ENCODE results near the gene SLC6A13. TPM values are rescaled to one million over a fixed set of nuclear protein-coding genes. Genes with fewer than 3 reads are reported as not detected.

SLC6A13 gene
- total RNA-seq, 4 donors from 2014 or later = not detected

- Histone ChIP-seq H3K9me3 (no peaks in the 10 kb centered on the region), H3K4me1 (no peaks in the 10 kb centered on the region), H3K27me3 (peaks cover 0 to 50% (median 3%) of the 10 kb centered on the region in 4 donors), H3K4me3 (no peak overlapping the region), H3K27ac (replicated peaks in 1 of 4) (no peak overlapping the region), H3K36me3 (no peaks in the 10 kb centered on the region)
- 84% methylated on average over 9 of the region's 9 CpGs for WGBS
- intact Hi-C loops (cut with DNase I) = no loop called here
- TF ChIP-seq EP300 (IDR thresholded peaks at IDR 0.05) = no peak
- TF ChIP-seq, protein P1, sequence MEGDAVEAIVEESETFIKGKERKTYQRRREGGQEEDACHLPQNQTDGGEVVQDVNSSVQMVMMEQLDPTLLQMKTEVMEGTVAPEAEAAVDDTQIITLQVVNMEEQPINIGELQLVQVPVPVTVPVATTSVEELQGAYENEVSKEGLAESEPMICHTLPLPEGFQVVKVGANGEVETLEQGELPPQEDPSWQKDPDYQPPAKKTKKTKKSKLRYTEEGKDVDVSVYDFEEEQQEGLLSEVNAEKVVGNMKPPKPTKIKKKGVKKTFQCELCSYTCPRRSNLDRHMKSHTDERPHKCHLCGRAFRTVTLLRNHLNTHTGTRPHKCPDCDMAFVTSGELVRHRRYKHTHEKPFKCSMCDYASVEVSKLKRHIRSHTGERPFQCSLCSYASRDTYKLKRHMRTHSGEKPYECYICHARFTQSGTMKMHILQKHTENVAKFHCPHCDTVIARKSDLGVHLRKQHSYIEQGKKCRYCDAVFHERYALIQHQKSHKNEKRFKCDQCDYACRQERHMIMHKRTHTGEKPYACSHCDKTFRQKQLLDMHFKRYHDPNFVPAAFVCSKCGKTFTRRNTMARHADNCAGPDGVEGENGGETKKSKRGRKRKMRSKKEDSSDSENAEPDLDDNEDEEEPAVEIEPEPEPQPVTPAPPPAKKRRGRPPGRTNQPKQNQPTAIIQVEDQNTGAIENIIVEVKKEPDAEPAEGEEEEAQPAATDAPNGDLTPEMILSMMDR (IDR thresholded peaks at IDR 0.05) = no peak
- no peak for TF ChIP-seq POLR2AphosphoS5 (IDR thresholded peaks at IDR 0.05)
- no peak for TF ChIP-seq POLR2A (IDR thresholded peaks at IDR 0.05; ENCODE audit: low read depth)
- DNase-seq (ENCODE audit: extremely low spot score) = peak; percentile 68
Measured at GRCh38 chr12:254912-255311, 7.7 kb downstream of the SLC6A13 start.

DNA sequence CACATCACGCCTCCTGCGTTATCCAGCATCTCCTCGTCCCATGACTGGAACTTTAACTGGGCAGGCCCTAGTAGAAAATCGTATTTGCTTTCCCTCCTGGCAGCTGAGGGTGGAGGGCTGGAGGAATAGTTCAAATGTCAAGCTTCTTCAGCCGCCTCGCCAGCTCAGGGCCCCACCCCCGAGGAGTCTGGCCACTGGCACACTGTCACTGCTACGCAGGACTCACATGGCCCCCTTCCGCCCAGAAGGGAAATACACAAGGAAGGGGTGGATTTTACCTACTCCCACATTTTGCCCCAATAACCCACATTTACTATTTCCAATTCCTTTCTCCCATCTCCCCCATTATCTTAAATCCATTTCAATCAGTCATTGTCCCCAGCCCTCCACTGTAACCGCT lies 8.6 kb downstream of the SLC6A13 start:
- no peak for TF ChIP-seq POLR2A (IDR thresholded peaks at IDR 0.05; ENCODE audit: low read depth)
- TF ChIP-seq, protein P1 (IDR thresholded peaks at IDR 0.05) = no peak
- no peak for TF ChIP-seq POLR2AphosphoS5 (IDR thresholded peaks at IDR 0.05)
- TF ChIP-seq EP300 (IDR thresholded peaks at IDR 0.05) = no peak
- peak; percentile 64 for DNase-seq (ENCODE audit: extremely low spot score)
- H3K4me1 ChIP-seq = no peaks in the 10 kb centered on the region
- intact Hi-C loops (cut with DNase I) = no loop called here
- 78% methylated on average over 10 of the region's 10 CpGs for WGBS
- H3K9me3 ChIP-seq = no peaks in the 10 kb centered on the region
- no peak overlapping the region for H3K27ac ChIP-seq (replicated peaks in 1 of 4)
- no peak overlapping the region for H3K4me3 ChIP-seq
- H3K36me3 ChIP-seq = no peaks in the 10 kb centered on the region
- peaks cover 0 to 43% (median 0%) of the 10 kb centered on the region in 4 donors for H3K27me3 ChIP-seq

GRCh38 chr12:253116-253831 lies 9.4 kb downstream of the SLC6A13 start:
- H3K4me3 ChIP-seq = no peak overlapping the region
- DNase-seq (ENCODE audit: extremely low spot score) = peak; percentile 91
- H3K27me3 ChIP-seq = peaks cover 0 to 38% (median 0%) of the 10 kb centered on the region in 4 donors
- WGBS = 84% methylated on average over 12 of the region's 12 CpGs
- no peaks in the 10 kb centered on the region for H3K4me1 ChIP-seq
- TF ChIP-seq POLR2A (IDR thresholded peaks at IDR 0.05; ENCODE audit: low read depth) (no peak), POLR2AphosphoS5 (IDR thresholded peaks at IDR 0.05) (no peak), EP300 (IDR thresholded peaks at IDR 0.05) (no peak)
- TF ChIP-seq, protein P1 (IDR thresholded peaks at IDR 0.05) = no peak
- intact Hi-C loops (cut with DNase I) = no loop called here
- no peak overlapping the region for H3K27ac ChIP-seq (replicated peaks in 1 of 4)
- H3K9me3 ChIP-seq = peaks cover 0 to under 1% (median 0%) of the 10 kb centered on the region in 4 donors
- H3K36me3 ChIP-seq = no peaks in the 10 kb centered on the region

GRCh38 chr12:252636-253035 lies 10.0 kb downstream of the SLC6A13 start:
- intact Hi-C loops (cut with DNase I) = no loop called here
- Histone ChIP-seq H3K9me3 (peaks cover 0 to 7% (median 4%) of the 10 kb centered on the region in 4 donors), H3K27me3 (peaks cover 0 to 32% (median 0%) of the 10 kb centered on the region in 4 donors), H3K4me3 (no peak overlapping the region), H3K4me1 (no peaks in the 10 kb centered on the region), H3K27ac (replicated peaks in 1 of 4) (no peak overlapping the region), H3K36me3 (no peaks in the 10 kb centered on the region)
- TF ChIP-seq EP300 (IDR thresholded peaks at IDR 0.05) (no peak), POLR2A (IDR thresholded peaks at IDR 0.05; ENCODE audit: low read depth) (no peak), POLR2AphosphoS5 (IDR thresholded peaks at IDR 0.05) (no peak)
- TF ChIP-seq, protein P1 (IDR thresholded peaks at IDR 0.05) = no peak
- DNase-seq (ENCODE audit: extremely low spot score) = peak; percentile 81
- WGBS = 45% methylated on average over 5 of the region's 5 CpGs
